DOHH2 (cell line): Measurements from ENCODE around the gene USP8.

Experiments
- EZH2phosphoT487 ChIP-seq: fragments of 200-600 bp; sonication (generic); IDR thresholded peaks from 2 replicates; pipeline ENCODE4 v1.6.1; 2017; ENCODE audit warnings: borderline replicate concordance, mild to moderate bottlenecking, antibody characterized with exemption, low read length, moderate library complexity, mixed read lengths
- TF ChIP-seq, protein P1 (sequence below): fragments of 200-600 bp; sonication (generic); IDR thresholded peaks from one replicate; pipeline ENCODE4 v1.5.1; 2014; ENCODE audit warnings: antibody characterized with exemption, mild to moderate bottlenecking, low read depth, low read length; ENCODE audit not compliant: poor library complexity, severe bottlenecking

- TF ChIP-seq, protein P1, sequence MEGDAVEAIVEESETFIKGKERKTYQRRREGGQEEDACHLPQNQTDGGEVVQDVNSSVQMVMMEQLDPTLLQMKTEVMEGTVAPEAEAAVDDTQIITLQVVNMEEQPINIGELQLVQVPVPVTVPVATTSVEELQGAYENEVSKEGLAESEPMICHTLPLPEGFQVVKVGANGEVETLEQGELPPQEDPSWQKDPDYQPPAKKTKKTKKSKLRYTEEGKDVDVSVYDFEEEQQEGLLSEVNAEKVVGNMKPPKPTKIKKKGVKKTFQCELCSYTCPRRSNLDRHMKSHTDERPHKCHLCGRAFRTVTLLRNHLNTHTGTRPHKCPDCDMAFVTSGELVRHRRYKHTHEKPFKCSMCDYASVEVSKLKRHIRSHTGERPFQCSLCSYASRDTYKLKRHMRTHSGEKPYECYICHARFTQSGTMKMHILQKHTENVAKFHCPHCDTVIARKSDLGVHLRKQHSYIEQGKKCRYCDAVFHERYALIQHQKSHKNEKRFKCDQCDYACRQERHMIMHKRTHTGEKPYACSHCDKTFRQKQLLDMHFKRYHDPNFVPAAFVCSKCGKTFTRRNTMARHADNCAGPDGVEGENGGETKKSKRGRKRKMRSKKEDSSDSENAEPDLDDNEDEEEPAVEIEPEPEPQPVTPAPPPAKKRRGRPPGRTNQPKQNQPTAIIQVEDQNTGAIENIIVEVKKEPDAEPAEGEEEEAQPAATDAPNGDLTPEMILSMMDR = no peak
- no peak for TF ChIP-seq EZH2phosphoT487
These were observed 51.9 kb downstream of the USP8 start for GRCh38 chr15:50476143-50476542.
